Smooth muscle cell of the brain vasculature (primary cell): ENCODE results near the gene SERP2.

Experiments
- DNase-seq: peaks from one replicate; pipeline ENCODE4 v3.0.0-alpha.2; 2012; ENCODE audit warnings: low read depth, low spot score

SERP2 gene

DNA sequence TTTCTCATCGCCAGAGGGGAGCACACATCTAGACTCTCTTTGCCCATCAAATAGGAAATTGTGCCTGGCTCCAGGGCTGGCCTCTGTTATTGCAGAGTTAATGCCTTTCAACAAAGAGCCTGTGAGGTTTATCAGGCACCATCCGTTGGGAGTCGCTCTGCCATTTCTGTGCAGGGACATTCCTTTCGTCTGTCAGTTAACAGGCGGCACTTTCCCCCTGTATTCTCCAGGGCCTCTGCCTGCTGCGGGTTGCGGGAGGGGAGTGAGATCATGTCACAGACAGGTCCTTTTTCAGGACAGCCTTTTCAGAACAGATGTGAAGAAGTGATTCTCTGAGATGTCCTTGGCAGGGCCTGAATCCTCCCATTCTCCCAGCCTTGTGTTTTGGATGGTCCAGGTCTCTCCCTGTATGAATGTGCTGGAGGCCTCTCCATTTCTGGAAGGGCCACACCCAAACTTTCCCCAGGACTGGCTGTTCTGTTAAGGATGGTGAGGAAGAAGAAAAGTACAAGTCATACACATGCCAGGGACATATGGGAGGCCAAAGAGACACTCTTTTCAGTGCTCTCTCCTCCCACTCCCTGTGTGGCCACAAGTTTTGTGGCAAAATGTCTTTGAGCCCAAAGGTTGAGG lies 14.9 kb downstream of the SERP2 start:
- no peak for DNase-seq

DNA sequence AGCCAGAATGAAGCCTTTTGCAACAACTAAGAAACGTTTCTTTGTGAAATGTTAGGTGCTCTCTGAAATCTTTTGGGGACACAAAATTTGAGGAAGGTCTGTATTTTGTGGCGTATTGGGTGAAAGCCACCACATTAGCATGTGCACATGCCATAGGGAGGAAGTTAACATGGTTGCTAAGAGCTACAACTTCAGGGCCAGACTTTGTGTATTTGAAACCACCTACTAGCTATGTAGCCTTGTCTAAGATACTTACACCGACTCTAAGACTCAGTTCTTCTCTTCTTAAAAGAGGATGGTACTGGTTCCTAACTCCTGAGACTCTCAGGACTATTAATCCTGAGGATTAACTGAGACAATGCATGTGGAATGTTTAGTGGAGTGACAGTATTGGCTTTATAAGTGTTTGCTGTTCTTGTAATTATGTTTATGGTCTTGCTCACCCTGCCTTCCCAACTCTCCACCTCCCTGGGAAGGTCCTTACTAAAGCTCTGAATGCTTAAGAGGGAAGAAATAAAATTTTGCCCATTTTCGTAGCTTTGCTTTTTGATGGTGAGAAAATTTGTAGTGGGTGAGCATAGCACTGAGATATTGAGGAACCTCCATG lies 15.5 kb downstream of the SERP2 start:
- DNase-seq, result no peak

DNA sequence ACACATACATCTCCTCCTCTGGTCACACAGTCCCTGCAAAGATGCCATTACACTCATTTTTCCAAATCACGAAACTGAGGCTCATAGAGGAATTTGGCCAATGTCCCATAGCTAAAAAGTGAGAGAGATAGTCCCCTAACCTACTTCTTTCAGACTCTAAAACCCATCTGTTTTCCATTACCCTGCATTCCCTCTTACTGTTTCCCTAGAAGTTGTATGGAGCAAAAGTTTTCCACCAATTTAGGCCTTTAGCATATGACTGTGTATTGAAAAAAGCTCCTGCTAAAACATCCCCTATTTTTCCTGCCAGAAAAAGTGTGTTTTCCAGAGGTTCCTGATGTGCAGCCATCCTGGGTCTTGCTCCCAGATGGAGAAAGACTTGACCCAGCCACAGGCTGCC lies 16.3 kb downstream of the SERP2 start:
- DNase-seq, result no peak

DNA sequence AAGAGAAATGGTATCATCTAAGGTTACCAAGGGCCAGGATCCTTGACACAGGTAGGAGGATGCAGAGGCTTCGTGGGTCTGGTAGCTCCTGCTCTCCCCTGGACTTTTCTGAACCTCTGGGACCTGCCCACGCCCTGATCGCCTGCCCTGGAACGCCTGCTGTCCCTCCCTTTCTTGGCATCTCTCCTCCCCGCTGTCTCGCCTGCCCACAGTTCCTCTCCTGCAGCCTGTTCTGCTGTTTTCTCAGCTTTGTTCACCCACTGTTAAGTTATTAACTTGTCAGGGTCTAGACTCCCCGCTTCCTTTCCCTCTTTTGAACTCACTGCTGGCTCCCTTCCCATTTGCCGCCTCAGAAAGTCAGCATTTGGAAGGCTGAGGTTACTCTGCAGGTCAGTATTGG lies 19.8 kb downstream of the SERP2 start:
- peak; percentile 43 for DNase-seq

DNA sequence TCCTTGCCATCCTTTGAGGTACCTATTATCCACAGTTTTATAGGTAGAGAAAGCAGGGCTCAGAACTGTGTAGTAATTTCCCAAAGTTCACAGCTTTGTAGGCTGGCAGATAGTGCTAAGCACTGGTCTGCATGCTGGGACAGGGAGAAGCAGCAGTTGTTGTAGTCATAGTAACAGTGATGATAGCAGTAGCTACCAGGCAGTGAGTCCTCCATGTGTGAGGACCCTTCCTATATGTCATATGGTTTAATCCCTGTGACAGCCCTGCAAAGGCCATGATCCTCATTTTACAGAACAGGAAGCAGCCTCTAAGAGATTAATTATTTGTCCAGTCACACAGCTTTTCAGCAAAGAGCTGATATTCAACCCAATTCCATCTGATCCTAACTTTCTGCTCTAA lies 21.0 kb downstream of the SERP2 start:
- DNase-seq, result no peak

DNA sequence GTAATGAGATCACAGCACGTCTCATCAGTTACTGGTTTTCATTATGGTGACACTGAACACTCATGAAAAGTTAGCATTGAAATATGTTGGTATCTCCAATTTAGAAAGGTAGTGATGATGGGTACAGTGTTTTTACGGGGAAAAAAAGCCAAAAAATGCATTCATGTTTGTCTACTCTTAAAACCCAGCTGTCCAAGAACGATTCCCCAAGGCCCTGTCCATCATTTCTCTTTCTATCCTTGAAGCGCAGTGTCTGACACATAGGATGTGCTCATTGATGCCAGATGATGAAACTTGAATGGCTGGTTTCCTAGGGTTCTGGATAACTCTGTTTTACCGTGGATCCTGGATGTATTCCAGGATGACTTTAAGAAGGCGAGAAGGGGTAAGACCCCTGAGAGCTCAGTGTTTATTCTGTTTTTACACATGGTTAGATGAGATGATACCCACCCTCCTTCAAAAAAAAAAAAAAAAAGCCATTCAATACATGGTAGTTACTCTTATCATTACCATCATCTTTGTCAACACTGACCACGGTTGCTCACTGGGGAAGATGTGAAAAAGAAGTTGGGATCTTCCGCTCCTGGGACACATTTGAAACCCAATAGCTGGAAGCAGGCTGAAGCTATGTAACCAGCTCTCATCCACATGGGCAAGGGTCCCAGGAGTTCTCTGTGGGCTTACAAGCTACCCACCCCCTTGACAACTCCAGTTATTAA lies 22.5 kb downstream of the SERP2 start:
- DNase-seq, result no peak

DNA sequence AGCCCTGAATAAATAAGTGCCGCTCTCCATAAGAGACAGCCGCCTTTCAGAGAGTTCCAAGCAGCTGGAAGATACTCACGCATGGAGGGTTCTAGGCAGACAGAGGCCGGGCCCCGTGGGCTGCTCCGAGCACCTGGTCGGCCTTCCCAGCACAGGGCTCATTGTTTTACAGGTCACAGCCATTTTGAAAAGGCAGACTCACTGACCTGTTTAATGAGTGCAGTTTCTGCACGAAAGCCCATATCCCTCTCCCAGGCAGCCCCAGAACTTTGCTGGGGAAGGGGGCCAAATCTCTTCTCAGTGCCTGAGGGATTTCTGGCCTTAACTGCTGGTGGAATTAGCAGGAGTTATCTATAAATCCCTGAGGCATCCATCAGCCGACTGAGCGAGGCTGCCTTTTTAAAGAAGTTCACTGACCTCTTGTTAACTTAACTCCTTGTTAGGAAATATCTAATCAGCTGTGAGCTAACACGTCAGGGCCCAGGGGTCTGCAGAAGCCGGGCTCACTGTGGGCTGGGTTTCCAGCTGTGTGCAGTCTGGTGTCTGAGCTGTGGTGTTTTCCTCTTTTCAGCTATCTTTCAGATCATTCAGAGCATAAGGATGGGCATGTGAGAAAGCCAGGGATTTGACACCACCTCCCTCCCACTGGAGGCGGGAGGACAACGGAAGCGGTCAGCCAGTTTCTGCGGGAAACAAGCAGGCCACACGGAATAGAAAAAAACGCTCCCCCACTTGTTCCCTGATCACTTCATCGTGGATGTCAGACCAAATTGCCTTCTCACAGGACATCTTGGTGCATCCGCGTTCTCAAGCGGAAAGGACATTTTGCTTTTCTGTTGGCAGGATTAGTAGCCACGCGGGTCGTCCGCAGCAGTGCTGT lies 23.3 kb downstream of the SERP2 start:
- DNase-seq, result peak; percentile 21

DNA sequence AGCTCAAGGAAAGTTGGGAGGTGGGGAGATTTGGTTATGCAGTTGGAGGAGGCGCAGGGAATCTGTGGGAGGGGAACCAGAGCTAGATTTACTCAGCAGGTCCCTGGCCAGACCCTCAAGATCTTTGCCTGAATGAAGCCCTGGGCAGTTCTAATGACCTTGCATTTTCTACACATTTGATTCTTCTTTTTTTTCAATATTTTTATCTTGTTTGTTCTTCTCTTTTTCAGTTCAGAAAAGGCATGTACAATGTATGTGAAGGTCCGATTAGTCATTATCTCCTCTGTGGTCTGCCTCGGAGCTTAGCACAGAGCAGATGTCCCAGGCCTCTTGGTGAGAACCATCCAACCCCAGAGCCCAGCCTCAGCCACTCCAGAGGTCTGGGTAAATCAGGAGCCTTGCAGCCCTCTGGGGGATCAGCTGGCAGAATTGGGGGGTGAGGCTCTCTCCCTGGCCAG lies 24.2 kb downstream of the SERP2 start:
- no peak for DNase-seq

DNA sequence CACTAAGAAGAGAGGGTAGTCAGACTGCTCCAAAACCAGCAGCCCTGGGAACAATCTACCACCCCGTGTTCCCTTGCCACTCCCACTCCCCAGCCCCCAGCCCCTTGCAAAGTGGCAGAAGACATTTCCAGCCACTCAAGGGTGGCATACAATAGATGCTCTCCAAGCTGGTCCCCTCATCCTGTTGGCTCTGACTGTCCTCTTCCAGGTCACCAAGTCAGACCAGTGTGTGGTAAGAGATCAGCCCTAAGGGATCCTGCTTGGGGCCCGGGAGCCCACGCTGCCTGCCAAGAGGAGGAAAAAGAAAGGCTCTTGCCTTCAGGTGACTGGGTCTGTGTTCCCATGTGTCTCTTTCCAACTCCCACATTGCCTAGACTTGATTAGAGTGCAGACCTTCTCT lies 25.0 kb downstream of the SERP2 start:
- DNase-seq, result no peak

DNA sequence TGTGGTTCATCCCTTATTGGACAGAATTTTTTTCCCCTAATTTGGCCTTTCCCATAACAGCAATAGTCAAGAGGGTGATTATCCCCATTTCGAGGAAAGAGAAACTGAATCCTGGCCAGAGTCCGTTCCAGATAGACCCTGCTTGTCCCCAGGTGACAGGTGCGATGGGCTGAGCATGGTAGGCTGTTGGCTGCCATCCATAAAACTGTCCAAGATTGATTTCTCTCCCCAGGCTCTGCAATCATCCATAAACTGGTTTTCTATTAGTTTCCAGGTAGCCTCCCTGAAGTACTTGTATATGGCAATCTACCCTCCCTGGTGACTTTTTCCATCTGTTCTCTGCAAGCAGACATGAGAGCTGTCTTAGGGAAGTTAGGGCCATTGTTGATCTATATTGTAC lies 25.4 kb downstream of the SERP2 start:
- DNase-seq, result no peak

DNA sequence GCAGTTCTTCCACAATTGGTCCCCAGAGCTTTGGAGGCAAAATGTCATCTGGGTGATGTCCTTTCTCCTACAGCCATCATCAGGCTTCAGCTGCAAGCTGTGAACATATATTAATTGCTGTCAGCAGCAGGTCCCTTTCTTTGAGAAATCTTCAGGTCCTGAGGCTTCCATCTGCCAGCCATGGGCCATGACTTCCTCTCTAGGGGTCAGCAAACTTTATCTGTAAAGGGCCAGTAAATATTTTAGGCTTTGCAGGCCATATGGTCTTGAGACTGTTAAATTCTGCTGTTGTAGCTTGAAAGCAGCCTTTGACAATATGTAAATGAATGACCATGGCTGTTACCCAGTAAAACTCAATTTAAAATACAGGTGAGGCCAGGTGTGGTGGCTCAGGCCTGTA lies 27.1 kb downstream of the SERP2 start:
- DNase-seq, result no peak

DNA sequence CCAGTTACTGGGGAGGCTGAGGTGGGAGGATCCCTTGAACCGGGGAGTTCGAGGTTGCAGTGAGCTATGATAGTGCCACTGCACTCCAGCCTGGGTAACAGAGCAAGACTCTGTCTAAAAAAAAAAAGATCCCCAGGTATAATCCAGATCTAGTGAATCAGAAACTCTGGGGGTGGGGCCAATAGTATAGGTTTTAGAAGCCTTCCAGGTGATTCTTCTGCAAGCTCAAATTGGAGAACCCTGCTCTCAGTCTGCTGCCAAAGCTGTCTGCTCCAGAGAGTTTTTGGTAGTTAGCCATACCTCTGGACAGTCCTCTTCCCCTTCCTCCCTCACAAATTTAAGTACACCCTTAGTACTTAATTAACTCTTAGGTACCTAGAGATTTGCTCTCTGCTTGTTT lies 28.0 kb downstream of the SERP2 start:
- DNase-seq, result no peak

DNA sequence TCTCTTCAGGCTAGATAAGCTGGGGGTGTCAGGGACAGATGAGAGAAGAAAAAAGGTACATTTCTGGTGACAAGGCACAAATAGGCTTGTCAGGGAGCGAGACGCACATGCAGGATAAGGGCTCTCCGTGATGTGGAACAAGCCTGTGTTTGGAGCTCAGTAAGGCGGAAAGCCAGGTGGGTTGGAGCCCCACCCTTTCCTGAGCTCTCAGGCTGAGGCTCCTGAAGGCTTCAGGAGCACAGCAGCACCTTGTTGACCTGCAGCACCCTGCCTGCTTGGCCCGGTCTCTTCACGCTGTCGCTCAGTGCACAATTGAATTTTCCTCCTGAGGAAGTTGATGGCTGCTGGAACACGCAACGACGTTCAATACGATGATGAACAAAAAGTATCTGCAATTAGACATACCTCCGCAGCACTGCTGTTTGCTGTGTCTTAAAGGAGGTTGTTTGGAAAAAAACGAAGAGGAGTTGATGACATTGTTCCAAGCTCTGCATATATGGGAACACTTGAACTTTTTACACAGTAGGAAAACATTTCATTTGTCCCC lies 29.3 kb downstream of the SERP2 start:
- no peak for DNase-seq

DNA sequence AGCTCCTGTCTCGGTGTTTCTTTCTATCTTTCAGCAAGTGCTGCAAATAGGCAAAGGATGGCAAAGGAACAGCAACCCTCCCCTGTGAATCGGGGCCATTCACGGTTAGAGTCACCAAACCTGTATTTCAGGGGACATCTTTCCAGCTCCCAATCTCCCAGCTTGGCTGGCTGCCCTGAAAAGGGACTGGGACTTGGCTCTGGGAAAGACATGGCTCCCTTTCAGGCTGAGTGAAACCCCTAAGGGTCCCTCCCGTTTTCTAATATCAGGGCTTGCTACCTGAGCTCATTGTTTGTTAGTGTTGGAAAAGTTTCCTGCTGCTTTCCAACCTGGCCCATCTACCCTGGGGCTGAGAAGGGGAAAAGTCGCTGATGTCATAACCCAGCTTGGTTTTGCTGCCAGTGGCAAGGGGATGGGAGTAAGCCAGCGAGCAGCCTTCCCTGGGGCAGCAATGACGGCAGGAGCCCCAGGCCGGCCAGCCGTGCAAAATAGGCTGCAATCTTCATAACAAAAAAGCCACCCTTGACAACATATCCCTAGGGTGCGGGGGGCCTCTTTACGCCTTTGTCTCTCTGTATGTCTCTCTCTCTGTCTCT lies 29.9 kb downstream of the SERP2 start:
- DNase-seq, result no peak

DNA sequence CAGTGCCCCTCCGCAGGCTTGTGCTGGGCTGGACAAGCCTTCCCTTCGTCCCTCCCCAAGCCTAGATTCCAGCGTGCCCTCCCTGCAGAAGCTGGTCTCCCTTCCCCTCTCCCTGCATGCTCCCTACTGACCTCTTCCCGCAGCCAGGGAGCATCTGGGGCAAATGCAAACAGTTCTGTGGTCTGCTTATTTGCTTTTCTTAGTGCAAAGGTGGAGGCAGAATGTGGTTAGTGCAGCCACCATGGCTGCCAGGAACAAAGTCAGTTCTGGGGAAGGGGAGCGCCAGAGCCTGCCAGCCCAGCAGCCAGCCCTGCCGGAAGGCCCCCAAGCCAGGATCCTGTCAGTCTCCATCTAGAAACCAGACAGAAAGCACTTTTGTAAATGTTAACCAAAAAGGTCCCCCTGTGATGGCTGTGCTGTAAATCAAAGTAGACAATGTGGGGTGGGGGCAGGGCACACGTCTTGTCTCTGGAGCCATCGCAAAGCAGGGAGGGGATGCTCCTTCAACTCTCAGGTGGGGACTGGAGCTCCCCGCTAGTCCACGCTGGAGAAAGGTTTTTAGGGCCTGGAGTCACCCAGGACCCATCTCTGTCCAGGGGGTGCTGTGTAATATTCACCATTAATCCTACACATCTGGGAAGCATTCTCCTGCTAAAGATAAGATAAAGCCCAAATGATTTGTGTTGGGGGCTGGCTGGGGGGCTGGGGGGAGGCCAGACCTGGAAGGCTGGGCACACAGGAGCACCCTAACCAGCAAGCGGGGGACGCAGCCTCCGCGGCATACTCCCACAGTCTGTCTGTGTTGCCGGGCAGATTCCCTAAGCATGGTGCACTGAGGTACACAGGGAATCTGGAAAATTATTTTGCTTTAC lies 30.9 kb downstream of the SERP2 start:
- no peak for DNase-seq

DNA sequence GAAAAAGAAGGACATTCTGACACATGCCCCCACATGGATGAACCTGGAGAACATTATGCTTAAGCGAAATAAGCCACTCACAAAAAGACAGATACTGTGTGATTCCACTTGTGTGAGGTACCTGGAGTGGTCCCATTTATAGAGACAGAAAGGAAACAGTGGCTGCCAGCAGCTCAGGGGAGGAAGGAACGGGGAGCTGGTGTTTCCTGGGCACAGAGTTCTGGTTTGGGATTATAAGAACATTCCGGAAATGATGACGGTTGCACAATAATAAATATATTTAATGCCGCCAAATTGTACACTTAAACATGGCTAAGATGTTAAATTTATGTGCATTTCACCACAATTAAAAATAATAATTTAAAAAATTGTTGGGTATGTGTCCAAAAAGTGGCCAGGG lies 33.0 kb downstream of the SERP2 start:
- no peak for DNase-seq

DNA sequence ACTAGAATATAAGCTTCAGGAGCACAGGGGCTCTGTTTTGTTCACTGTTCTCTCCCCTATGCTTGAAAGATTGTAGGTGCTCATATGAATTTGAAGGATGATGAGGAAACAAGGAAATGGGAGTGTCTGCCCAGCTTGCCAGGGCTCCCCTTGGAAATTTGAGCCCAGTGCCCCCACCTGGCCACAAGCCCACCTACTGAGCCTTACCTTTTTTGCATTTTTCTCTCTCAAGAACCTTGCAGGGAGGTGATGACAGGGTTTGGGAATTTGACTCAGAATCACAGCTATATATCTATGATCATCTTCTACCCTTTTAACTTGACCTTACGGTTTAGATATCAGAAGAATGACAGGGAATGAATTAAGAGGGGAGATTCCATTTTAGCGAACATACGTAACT lies 33.8 kb downstream of the SERP2 start:
- no peak for DNase-seq

DNA sequence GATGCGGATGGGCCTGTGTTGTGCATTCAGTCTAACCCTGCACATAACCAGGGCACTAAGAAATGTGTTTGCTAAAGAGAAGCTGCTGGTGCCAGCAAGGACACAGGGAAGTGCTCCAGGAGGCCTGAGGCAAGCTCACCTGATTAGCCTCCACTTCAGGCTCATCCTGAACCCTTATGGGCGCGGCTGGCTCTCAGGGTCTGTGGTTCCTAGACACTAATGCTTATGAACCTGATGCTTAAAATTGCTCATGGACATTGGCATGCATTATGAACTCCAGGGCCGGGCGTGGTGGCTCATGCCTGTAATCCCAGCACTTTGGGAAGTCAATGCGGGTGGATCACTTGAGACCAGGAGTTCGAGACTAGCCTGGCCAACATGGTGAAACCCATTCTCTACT lies 34.3 kb downstream of the SERP2 start:
- no peak for DNase-seq

DNA sequence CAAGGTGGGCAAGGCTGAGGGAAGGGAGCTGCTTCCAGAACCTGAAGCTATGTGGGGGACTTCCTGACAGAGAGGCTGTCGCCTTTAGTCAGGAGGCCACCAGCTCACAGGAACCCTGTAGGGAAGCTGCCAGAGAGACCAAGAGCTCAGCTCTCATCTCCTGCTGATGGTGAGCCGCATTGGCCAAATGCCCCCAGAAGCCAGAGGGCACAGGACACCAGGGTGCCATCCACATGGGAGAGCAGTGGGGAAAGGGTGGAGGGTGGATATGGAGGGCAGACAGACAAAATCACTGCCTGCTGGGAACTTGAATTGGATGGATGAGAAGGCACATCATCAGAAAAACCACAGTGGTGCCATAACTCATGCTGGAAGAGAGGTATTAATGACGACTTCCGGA lies 36.0 kb downstream of the SERP2 start:
- DNase-seq, result no peak

DNA sequence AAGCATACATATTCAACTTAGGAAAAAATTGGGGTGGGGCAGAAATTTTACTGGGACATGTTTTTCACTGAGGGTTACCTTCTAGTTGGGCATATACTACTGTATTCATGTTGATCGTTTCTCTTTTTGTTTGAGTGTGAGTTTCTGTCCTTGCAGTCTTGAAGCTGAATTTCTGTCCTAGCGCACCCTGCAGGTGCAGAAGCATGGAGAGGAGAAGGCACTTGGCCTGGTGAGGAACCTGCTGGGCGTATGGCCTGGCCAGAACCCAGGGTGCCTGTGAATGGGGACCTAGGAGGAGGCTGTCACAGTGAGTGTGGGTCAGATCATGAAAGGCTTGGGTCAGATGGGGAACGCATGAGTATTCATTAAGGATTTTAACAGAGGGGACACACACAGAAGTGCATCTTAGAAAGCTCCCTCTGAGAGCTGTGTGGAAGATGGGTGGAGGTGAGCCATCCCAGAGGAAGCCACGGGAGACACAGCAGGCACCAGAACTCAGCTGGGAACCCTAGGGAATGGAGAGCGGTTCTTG lies 36.8 kb downstream of the SERP2 start:
- DNase-seq, result no peak
